WTC11 (cell line): Measurements from ENCODE around the gene GLIPR2.

Experiments
- ELF4 ChIP-seq: sonication (generic); formaldehyde crosslinking; IDR thresholded peaks from 2 replicates; pipeline ENCODE4 v1.8.1; 2022; ENCODE audit warnings: low read depth, mild to moderate bottlenecking, moderate library complexity, missing genetic modification reagents
- FOXJ3 ChIP-seq: sonication (generic); formaldehyde crosslinking; IDR thresholded peaks from 2 replicates; pipeline ENCODE4 v1.9.0; 2021; ENCODE audit warnings: missing genetic modification reagents, mild to moderate bottlenecking, borderline replicate concordance
- NFYB ChIP-seq: sonication (generic); formaldehyde crosslinking; conservative IDR thresholded peaks from 2 replicates; pipeline ENCODE4 v1.8.0; 2022; ENCODE audit warnings: low read depth, missing genetic modification reagents
- ZNF263 ChIP-seq: sonication (generic); formaldehyde crosslinking; IDR thresholded peaks from 2 replicates; pipeline ENCODE4 v1.8.1; 2022; ENCODE audit warnings: low read depth, mild to moderate bottlenecking, moderate library complexity, missing genetic modification reagents
- TF ChIP-seq, protein P1 (sequence below): sonication (generic); formaldehyde crosslinking; IDR thresholded peaks from 2 replicates; pipeline ENCODE4 v1.8.1; 2023; ENCODE audit warnings: mild to moderate bottlenecking, missing genetic modification reagents, borderline replicate concordance
- TF ChIP-seq, protein P2 (sequence below): fragments of 200-600 bp; IDR thresholded peaks from 2 replicates; pipeline ENCODE4 v1.8.0; 2022; ENCODE audit warnings: antibody characterized with exemption
- TF ChIP-seq, protein P3 (sequence below): sonication (generic); formaldehyde crosslinking; IDR thresholded peaks from 2 replicates; pipeline ENCODE4 v1.8.0; 2022; ENCODE audit warnings: mild to moderate bottlenecking, missing genetic modification reagents
- TF ChIP-seq, protein P4 (sequence below): sonication (generic); formaldehyde crosslinking; IDR thresholded peaks from 2 replicates; pipeline ENCODE4 v1.8.1; 2023; ENCODE audit warnings: mild to moderate bottlenecking, moderate library complexity, missing genetic modification reagents
- TF ChIP-seq, protein P5 (sequence below): sonication (generic); formaldehyde crosslinking; IDR thresholded peaks from 2 replicates; pipeline ENCODE4 v1.8.1; 2022; ENCODE audit warnings: low read depth, mild to moderate bottlenecking, moderate library complexity, missing genetic modification reagents, borderline replicate concordance
- TF ChIP-seq, protein P6 (sequence below): sonication (generic); formaldehyde crosslinking; IDR thresholded peaks from 2 replicates; pipeline ENCODE4 v1.8.1; 2023; ENCODE audit warnings: mild to moderate bottlenecking, missing genetic modification reagents, moderate library complexity
- TF ChIP-seq, protein P7 (sequence below): sonication (generic); formaldehyde crosslinking; IDR thresholded peaks from 2 replicates; pipeline ENCODE4 v1.8.1; 2023; ENCODE audit warnings: mild to moderate bottlenecking, missing genetic modification reagents
- TF ChIP-seq, protein P8 (sequence below): sonication (generic); formaldehyde crosslinking; IDR thresholded peaks from 2 replicates; pipeline ENCODE4 v1.8.1; 2023; ENCODE audit warnings: mild to moderate bottlenecking, missing genetic modification reagents
- TF ChIP-seq, protein P9 (sequence below): sonication (generic); formaldehyde crosslinking; conservative IDR thresholded peaks from 2 replicates; pipeline ENCODE4 v1.8.1; 2022; ENCODE audit warnings: mild to moderate bottlenecking, missing genetic modification reagents

DNA sequence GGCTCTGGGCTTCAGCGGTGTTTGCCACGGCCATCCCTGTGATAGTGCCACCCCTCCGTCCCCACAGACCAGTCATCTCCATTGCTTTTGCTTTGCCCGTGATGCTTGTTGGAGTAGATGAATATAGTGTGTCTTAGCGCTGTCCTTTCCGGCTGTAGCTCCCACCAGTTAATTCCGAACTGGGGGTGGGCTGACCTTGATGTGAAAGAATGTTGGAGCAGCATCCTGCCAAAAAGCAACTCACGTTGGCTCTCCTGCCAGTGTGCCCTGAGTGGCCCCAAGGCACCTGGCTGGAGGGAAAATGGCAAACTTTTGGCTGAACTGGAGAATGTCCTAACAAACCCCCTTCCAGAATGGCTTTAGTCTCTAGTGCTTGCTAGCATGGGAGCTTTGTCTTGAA, 74.2 kb downstream of the GLIPR2 start:
- TF ChIP-seq, protein P1, sequence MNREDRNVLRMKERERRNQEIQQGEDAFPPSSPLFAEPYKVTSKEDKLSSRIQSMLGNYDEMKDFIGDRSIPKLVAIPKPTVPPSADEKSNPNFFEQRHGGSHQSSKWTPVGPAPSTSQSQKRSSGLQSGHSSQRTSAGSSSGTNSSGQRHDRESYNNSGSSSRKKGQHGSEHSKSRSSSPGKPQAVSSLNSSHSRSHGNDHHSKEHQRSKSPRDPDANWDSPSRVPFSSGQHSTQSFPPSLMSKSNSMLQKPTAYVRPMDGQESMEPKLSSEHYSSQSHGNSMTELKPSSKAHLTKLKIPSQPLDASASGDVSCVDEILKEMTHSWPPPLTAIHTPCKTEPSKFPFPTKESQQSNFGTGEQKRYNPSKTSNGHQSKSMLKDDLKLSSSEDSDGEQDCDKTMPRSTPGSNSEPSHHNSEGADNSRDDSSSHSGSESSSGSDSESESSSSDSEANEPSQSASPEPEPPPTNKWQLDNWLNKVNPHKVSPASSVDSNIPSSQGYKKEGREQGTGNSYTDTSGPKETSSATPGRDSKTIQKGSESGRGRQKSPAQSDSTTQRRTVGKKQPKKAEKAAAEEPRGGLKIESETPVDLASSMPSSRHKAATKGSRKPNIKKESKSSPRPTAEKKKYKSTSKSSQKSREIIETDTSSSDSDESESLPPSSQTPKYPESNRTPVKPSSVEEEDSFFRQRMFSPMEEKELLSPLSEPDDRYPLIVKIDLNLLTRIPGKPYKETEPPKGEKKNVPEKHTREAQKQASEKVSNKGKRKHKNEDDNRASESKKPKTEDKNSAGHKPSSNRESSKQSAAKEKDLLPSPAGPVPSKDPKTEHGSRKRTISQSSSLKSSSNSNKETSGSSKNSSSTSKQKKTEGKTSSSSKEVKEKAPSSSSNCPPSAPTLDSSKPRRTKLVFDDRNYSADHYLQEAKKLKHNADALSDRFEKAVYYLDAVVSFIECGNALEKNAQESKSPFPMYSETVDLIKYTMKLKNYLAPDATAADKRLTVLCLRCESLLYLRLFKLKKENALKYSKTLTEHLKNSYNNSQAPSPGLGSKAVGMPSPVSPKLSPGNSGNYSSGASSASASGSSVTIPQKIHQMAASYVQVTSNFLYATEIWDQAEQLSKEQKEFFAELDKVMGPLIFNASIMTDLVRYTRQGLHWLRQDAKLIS = no peak
- TF ChIP-seq, protein P2, sequence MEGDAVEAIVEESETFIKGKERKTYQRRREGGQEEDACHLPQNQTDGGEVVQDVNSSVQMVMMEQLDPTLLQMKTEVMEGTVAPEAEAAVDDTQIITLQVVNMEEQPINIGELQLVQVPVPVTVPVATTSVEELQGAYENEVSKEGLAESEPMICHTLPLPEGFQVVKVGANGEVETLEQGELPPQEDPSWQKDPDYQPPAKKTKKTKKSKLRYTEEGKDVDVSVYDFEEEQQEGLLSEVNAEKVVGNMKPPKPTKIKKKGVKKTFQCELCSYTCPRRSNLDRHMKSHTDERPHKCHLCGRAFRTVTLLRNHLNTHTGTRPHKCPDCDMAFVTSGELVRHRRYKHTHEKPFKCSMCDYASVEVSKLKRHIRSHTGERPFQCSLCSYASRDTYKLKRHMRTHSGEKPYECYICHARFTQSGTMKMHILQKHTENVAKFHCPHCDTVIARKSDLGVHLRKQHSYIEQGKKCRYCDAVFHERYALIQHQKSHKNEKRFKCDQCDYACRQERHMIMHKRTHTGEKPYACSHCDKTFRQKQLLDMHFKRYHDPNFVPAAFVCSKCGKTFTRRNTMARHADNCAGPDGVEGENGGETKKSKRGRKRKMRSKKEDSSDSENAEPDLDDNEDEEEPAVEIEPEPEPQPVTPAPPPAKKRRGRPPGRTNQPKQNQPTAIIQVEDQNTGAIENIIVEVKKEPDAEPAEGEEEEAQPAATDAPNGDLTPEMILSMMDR = no peak
- TF ChIP-seq, protein P3, sequence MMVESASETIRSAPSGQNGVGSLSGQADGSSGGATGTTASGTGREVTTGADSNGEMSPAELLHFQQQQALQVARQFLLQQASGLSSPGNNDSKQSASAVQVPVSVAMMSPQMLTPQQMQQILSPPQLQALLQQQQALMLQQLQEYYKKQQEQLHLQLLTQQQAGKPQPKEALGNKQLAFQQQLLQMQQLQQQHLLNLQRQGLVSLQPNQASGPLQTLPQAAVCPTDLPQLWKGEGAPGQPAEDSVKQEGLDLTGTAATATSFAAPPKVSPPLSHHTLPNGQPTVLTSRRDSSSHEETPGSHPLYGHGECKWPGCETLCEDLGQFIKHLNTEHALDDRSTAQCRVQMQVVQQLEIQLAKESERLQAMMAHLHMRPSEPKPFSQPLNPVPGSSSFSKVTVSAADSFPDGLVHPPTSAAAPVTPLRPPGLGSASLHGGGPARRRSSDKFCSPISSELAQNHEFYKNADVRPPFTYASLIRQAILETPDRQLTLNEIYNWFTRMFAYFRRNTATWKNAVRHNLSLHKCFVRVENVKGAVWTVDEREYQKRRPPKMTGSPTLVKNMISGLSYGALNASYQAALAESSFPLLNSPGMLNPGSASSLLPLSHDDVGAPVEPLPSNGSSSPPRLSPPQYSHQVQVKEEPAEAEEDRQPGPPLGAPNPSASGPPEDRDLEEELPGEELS (CRISPR knock-in tag) = no peak
- TF ChIP-seq, protein P4, sequence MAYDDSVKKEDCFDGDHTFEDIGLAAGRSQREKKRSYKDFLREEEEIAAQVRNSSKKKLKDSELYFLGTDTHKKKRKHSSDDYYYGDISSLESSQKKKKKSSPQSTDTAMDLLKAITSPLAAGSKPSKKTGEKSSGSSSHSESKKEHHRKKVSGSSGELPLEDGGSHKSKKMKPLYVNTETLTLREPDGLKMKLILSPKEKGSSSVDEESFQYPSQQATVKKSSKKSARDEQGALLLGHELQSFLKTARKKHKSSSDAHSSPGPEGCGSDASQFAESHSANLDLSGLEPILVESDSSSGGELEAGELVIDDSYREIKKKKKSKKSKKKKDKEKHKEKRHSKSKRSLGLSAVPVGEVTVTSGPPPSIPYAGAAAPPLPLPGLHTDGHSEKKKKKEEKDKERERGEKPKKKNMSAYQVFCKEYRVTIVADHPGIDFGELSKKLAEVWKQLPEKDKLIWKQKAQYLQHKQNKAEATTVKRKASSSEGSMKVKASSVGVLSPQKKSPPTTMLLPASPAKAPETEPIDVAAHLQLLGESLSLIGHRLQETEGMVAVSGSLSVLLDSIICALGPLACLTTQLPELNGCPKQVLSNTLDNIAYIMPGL (CRISPR knock-in tag) = no peak
- TF ChIP-seq, protein P5, sequence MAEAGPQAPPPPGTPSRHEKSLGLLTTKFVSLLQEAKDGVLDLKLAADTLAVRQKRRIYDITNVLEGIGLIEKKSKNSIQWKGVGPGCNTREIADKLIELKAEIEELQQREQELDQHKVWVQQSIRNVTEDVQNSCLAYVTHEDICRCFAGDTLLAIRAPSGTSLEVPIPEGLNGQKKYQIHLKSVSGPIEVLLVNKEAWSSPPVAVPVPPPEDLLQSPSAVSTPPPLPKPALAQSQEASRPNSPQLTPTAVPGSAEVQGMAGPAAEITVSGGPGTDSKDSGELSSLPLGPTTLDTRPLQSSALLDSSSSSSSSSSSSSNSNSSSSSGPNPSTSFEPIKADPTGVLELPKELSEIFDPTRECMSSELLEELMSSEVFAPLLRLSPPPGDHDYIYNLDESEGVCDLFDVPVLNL = no peak
- TF ChIP-seq, protein P6, sequence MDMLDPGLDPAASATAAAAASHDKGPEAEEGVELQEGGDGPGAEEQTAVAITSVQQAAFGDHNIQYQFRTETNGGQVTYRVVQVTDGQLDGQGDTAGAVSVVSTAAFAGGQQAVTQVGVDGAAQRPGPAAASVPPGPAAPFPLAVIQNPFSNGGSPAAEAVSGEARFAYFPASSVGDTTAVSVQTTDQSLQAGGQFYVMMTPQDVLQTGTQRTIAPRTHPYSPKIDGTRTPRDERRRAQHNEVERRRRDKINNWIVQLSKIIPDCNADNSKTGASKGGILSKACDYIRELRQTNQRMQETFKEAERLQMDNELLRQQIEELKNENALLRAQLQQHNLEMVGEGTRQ (CRISPR knock-in tag) = no peak
- TF ChIP-seq, protein P7, sequence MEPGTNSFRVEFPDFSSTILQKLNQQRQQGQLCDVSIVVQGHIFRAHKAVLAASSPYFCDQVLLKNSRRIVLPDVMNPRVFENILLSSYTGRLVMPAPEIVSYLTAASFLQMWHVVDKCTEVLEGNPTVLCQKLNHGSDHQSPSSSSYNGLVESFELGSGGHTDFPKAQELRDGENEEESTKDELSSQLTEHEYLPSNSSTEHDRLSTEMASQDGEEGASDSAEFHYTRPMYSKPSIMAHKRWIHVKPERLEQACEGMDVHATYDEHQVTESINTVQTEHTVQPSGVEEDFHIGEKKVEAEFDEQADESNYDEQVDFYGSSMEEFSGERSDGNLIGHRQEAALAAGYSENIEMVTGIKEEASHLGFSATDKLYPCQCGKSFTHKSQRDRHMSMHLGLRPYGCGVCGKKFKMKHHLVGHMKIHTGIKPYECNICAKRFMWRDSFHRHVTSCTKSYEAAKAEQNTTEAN = no peak
- TF ChIP-seq NFYB (CRISPR knock-in tag) = no peak
- TF ChIP-seq, protein P8, sequence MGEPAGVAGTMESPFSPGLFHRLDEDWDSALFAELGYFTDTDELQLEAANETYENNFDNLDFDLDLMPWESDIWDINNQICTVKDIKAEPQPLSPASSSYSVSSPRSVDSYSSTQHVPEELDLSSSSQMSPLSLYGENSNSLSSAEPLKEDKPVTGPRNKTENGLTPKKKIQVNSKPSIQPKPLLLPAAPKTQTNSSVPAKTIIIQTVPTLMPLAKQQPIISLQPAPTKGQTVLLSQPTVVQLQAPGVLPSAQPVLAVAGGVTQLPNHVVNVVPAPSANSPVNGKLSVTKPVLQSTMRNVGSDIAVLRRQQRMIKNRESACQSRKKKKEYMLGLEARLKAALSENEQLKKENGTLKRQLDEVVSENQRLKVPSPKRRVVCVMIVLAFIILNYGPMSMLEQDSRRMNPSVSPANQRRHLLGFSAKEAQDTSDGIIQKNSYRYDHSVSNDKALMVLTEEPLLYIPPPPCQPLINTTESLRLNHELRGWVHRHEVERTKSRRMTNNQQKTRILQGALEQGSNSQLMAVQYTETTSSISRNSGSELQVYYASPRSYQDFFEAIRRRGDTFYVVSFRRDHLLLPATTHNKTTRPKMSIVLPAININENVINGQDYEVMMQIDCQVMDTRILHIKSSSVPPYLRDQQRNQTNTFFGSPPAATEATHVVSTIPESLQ (CRISPR knock-in tag) = no peak
- TF ChIP-seq, protein P9, sequence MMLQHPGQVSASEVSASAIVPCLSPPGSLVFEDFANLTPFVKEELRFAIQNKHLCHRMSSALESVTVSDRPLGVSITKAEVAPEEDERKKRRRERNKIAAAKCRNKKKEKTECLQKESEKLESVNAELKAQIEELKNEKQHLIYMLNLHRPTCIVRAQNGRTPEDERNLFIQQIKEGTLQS (CRISPR knock-in tag) = no peak
- TF ChIP-seq FOXJ3 (CRISPR knock-in tag) = no peak
- TF ChIP-seq ZNF263 = no peak
- no peak for TF ChIP-seq ELF4 (CRISPR knock-in tag)
